GM19193 (cell line): ENCODE data around the gene MEP1A.

Experiments
- POLR2A ChIP-seq: IDR thresholded peaks from 4 replicates; pipeline ENCODE4 v1.6.1; 2011; ENCODE audit not compliant: insufficient read depth, insufficient read length; ENCODE audit errors: extremely low read depth

MEP1A gene

GRCh38 chr6:46863791-46864190, 70.6 kb downstream of the MEP1A start:
- no peak for TF ChIP-seq POLR2A

DNA sequence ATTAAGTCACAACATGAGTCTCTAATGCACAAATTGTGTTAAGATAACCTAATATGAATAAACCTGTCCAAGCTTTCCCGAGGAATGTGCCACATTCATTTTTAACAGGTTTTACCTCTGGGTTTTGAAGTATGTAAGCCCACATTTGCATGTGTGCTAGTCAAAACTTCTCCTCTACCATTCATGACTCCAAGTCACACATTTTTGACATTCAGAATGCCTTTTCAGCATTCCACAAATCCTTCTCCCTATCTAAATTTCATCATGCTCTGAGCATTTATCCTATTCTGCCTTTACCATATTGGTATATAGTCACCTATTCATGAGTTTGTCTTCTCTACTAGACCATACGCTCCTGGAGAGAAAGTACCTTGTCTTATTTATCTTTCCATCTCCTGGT, 72.0 kb downstream of the MEP1A start:
- TF ChIP-seq POLR2A, result no peak

DNA sequence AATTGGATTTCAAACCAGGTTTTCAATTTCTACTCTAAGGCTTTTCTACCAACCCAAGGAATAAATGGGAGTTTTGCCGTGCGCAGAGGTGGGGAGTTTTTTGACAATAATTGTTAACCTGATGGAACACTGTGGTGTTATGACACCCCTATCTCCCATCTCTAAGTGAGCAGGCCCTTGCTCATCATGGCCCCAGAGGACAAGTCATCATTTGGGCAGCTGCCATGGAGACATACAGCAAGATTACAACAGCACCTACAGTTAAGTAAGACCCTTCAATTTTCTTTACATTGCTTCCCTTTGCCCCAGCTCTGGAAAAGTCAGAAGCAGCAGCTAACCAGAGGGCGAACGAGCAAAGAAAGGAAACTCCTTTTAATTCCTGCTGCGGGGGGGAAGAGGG, 74.2 kb downstream of the MEP1A start:
- TF ChIP-seq POLR2A, result no peak

DNA sequence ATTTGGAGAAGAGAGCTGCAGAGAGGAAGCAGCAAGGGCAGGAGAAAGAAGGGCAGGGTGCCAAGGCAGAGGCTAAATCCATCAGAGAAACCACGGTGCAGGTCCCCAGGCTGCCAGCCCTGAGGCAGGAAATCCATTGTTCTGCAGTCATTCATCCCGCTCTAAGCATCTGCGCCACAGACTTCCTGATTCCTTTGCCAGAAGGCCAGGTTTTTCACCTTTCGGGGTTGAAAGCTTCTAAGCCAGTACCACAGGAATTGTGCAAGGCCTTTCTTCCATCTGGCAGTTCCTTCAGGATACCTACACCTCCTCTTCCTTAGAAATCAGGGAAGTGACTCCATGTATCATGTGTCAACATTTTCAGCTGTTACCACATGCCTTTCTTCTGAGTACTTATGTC, 82.9 kb downstream of the MEP1A start:
- TF ChIP-seq POLR2A, result no peak

DNA sequence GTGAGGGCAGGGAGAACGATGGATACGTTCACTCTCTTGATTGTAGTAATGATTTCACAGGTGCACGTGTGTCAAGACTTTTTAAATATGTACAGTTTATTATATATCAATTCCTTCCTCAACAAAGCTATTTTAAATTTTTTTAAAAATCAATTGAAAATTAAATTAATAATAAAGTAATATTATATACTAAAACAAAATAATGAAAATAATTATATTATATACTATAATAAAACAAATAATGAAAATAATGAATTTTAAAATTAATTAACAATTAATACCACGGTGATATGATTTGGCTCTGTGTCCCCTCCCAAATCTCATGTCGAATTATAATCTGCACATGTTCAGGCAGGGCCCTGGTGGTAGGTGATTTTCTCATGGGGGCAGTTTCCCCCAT, 85.8 kb downstream of the MEP1A start:
- TF ChIP-seq POLR2A, result no peak

- no peak for TF ChIP-seq POLR2A
Measured at GRCh38 chr6:46882645-46883044, 89.5 kb downstream of the MEP1A start.

GRCh38 chr6:46888031-46888430, 94.8 kb downstream of the MEP1A start:
- TF ChIP-seq POLR2A, result no peak

DNA sequence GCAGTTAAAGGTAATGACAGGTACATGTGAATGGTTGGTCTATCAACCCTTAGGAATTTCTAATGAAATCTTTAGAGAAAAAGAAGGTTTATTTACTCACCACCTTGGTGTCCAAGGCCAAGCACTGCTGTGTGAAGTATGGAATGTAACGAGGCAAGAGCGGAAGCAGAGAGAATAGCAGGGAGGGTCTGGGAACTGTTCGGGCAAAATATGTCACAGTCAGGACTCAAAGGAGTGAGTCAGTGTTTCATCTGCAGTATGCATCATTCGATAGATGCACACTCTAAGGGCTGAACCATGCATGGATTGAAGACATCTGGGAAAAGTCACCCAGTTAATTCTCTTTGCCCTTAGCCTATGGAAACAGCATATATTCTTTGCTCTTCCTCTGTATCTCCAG, 95.4 kb downstream of the MEP1A start:
- TF ChIP-seq POLR2A, result no peak
